Esophagus (tissue), 2 donors: Measurements from ENCODE around the gene GFM2. TPM values are rescaled to one million over a fixed set of nuclear protein-coding genes. Genes with fewer than 3 reads are reported as not detected.
"Not testable (repeated sequence)": the region's sequence is repeated elsewhere in the genome, so short reads cannot be mapped to it uniquely, and the experiment has no call there.

ENCODE experiments used
- H3K27ac ChIP-seq, 2 donors: one replicate each; pipeline ENCODE4 v1.5.1; 2013; ENCODE audit warnings: low read depth in 2 of 2, mild to moderate bottlenecking in 2 of 2, inconsistent platforms in 1 of 2, low read length in 1 of 2, moderate library complexity in 1 of 2
- H3K27me3 ChIP-seq, 2 donors: one replicate each; pipeline ENCODE4 v1.6.1; 2013; ENCODE audit warnings: low read length in 2 of 2, control low read depth in 1 of 2, mild to moderate bottlenecking in 1 of 2; ENCODE audit not compliant: insufficient read depth in 2 of 2, control insufficient read depth in 1 of 2
- H3K36me3 ChIP-seq, 2 donors: one replicate each; pipeline ENCODE4 v1.6.1; 2013; ENCODE audit warnings: low read length in 1 of 2; ENCODE audit not compliant: control insufficient read depth in 2 of 2, insufficient read depth in 2 of 2
- H3K4me1 ChIP-seq, 2 donors: one replicate each; pipeline ENCODE4 v1.6.1; 2013; ENCODE audit warnings: low read length in 1 of 2; ENCODE audit not compliant: control insufficient read depth in 2 of 2, insufficient read depth in 2 of 2
- H3K4me3 ChIP-seq, 2 donors: one replicate each; pipeline ENCODE4 v1.5.1; 2013; ENCODE audit warnings: low read length in 2 of 2, mild to moderate bottlenecking in 2 of 2, low read depth in 1 of 2, moderate library complexity in 1 of 2
- H3K9me3 ChIP-seq, 2 donors: one replicate each; pipeline ENCODE4 v1.6.1; 2013; ENCODE audit warnings: mild to moderate bottlenecking in 2 of 2, low read depth in 1 of 2, low read length in 1 of 2, moderate library complexity in 1 of 2; ENCODE audit not compliant: control insufficient read depth in 2 of 2, insufficient read depth in 1 of 2
- WGBS, 2 donors: extraction: QIAGEN DNeasy Blood & Tissue Kit; methylation state at CpG; one replicate each; pipeline ENCODE4 v1.1.7; 2013; 5-methylcytosine and 5-hydroxymethylcytosine counted together
- polyA plus RNA-seq, 2 donors: library from polyadenylated mRNA; stranded (reverse); fragments of 200-250 nt; gene quantifications; one replicate each; pipeline ENCODE4 v1.2.3, GENCODE V29; 2013
- donor health status: healthy with polysubstance abuse.
- donor health status: Bipolar disorder and iron deficiency.

Gene GFM2
- polyA plus RNA-seq, 2 donors = 10.2 to 21.5 TPM

DNA sequence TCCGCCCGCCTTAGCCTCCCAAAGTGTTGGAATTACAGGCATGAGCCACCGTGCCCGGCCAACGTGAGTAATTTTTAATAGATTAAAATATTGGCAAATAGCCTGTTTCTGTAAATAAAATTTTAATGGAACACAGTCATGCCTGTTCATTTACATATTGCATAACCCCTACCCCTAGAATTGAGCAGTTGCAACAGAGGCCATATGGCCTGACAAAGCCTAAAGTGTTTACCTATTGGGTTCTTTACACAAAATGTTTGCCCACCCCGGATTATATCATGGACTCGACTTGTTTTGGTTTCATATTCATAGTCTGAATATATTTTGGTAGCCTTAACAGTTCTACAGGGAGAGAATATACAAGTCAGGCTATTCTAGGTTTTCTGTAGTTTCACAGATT lies 5.4 kb upstream of the GFM2 start:
- Histone ChIP-seq H3K4me1 (no peaks in the 10 kb centered on the region), H3K36me3 (peaks cover 0 to 3% of the 10 kb centered on the region in 2 donors), H3K4me3 (no peak overlapping the region), H3K9me3 (no peaks in the 10 kb centered on the region), H3K27me3 (no peaks in the 10 kb centered on the region), H3K27ac (no peak overlapping the region)
- WGBS, 2 donors = 70 to 79% methylated on average over 7 of the region's 7 CpGs

DNA sequence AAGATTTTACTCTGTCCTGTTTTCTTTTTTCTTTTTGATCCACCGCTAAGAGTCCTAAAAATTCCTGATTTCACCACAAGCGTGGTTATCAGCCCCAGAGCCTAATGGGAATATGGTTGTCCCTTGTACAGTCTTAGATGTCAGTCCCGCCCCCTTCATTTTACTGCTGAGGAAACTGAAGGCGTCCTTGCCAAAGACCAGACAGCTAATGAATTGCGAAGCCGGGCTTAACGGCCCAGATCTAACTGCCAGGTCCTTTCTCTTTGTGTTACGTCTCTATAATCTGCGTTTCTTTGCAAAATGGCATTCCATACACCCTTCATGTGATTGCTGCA lies 629 bp upstream of the GFM2 start:
- H3K9me3 ChIP-seq = no peaks in the 10 kb centered on the region
- H3K27me3 ChIP-seq = no peaks in the 10 kb centered on the region
- H3K36me3 ChIP-seq = no peaks in the 10 kb centered on the region
- 0% methylated on average over 9 of the region's 9 CpGs for WGBS, 2 donors
- H3K4me1 ChIP-seq = peaks cover 0 to 4% of the 10 kb centered on the region in 2 donors
- H3K4me3 ChIP-seq = peak overlapping the region; percentile 88 to 100
- peak overlapping the region; percentile 77 to 92 for H3K27ac ChIP-seq

DNA sequence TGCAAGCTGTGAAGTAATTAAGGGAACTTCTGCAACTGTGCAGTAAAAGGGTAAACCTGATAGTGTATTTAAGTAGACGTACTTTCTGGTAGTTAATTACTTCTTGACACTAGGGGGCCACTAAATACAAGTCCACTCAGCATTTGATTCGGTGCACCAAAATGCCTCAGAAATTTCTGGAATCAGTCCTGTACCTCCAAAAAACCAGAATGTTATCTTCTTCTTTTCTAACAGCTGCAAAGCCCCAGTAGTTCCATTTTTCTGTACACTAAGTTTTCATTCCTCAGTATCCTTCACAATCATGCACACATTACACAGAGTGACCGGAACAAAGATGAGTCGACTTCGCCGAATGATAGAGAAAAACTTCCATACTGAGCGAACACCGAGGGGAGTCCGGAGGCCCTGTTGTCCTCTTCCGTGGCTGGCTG lies 484 bp downstream of the GFM2 start:
- peaks cover 0 to 4% of the 10 kb centered on the region in 2 donors for H3K4me1 ChIP-seq
- peak overlapping the region; percentile 77 to 92 for H3K27ac ChIP-seq
- WGBS, 2 donors = 0 to 1% methylated on average over 10 of the region's 10 CpGs
- H3K9me3 ChIP-seq = no peaks in the 10 kb centered on the region
- H3K4me3 ChIP-seq = peak overlapping the region; percentile 88 to 100
- no peaks in the 10 kb centered on the region for H3K36me3 ChIP-seq
- no peaks in the 10 kb centered on the region for H3K27me3 ChIP-seq

- Histone ChIP-seq H3K4me1 (peaks cover 0 to 4% of the 10 kb centered on the region in 2 donors), H3K9me3 (no peaks in the 10 kb centered on the region), H3K27ac (no peak overlapping the region), H3K4me3 (peak overlapping the region; percentile 39 to 100), H3K27me3 (no peaks in the 10 kb centered on the region), H3K36me3 (no peaks in the 10 kb centered on the region)
- 66 to 71% methylated on average over 27 of the region's 27 CpGs for WGBS, 2 donors
These were observed 988 bp downstream of the GFM2 start for GRCh38 chr5:74765929-74766328.

- no peak overlapping the region for H3K4me3 ChIP-seq
- H3K36me3 ChIP-seq = no peaks in the 10 kb centered on the region
- no peaks in the 10 kb centered on the region for H3K9me3 ChIP-seq
- peaks cover 0 to 4% of the 10 kb centered on the region in 2 donors for H3K4me1 ChIP-seq
- H3K27me3 ChIP-seq = no peaks in the 10 kb centered on the region
- H3K27ac ChIP-seq = no peak overlapping the region
- 53 to 64% methylated on average over 9 of the region's 9 CpGs for WGBS, 2 donors
These were observed 1.7 kb downstream of the GFM2 start for GRCh38 chr5:74765201-74765600.

- Histone ChIP-seq H3K4me3 (no peak overlapping the region), H3K27me3 (no peaks in the 10 kb centered on the region), H3K27ac (no peak overlapping the region), H3K4me1 (peaks cover 0 to 4% of the 10 kb centered on the region in 2 donors), H3K9me3 (no peaks in the 10 kb centered on the region), H3K36me3 (no peaks in the 10 kb centered on the region)
These were observed 3.4 kb downstream of the GFM2 start for GRCh38 chr5:74763504-74763903.

- Histone ChIP-seq H3K9me3 (no peaks in the 10 kb centered on the region), H3K4me3 (no peak overlapping the region), H3K4me1 (peaks cover 0 to 4% of the 10 kb centered on the region in 2 donors), H3K27ac (no peak overlapping the region), H3K36me3 (peaks cover 0 to 2% of the 10 kb centered on the region in 2 donors), H3K27me3 (no peaks in the 10 kb centered on the region)
- 82 to 86% methylated on average over 2 of the region's 2 CpGs for WGBS, 2 donors
These were observed 4.3 kb downstream of the GFM2 start for GRCh38 chr5:74762599-74762998.

DNA sequence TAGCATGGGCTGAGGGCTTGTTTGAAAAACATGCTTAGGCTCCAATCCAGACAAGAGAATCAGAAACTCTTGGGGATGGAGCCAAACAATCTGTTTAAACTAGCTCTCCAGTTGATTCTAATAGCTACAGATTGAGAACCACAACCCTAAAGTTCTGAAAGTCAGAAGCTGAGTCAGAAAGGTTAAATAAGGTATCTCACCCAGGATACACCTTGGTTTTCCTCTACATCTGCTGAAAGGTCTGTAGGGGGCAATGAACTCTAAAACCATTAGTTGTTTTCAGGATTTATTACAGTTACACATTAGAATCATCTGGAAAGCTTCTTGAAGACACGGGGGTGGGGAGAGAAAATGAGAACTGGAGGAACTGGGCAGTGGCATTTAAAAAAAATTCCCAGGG lies 5.7 kb downstream of the GFM2 start:
- no peaks in the 10 kb centered on the region for H3K9me3 ChIP-seq
- no peak overlapping the region for H3K4me3 ChIP-seq
- 72 to 87% methylated on average over 1 of the region's 1 CpG for WGBS, 2 donors
- H3K4me1 ChIP-seq = peaks cover 0 to 4% of the 10 kb centered on the region in 2 donors
- H3K27me3 ChIP-seq = no peaks in the 10 kb centered on the region
- peaks cover 2 to 5% of the 10 kb centered on the region in 2 donors for H3K36me3 ChIP-seq
- no peak overlapping the region for H3K27ac ChIP-seq

DNA sequence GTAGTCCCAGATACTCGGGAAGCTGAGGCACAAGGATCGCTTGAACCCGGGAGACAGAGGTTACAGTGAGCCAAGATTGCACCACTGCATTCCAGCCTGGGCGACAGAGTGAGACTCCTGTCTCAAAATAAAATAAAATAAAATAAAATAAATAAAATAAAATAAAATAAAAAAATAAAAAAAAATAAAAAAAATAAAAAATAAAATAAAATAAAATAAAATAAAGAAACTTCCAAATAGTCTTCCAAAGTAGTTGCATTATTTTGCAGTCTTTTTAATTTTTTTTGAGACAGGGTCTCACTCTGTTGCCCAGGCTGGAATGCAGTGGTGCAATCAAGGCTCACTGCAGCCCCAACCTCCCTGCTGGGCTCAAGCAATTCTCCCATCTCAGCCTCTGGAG lies 18.2 kb downstream of the GFM2 start:
- not testable (repeated sequence) for H3K27me3 ChIP-seq, H3K27ac ChIP-seq, H3K9me3 ChIP-seq, H3K4me3 ChIP-seq, H3K36me3 ChIP-seq, H3K4me1 ChIP-seq
- WGBS, 2 donors = 96 to 97% methylated on average over 4 of the region's 4 CpGs

- Histone ChIP-seq H3K4me1 (no peaks in the 10 kb centered on the region), H3K4me3 (no peak overlapping the region), H3K36me3 (peaks cover 0 to 3% of the 10 kb centered on the region in 2 donors), H3K27me3 (no peaks in the 10 kb centered on the region), H3K9me3 (no peaks in the 10 kb centered on the region), H3K27ac (no peak overlapping the region)
- 96 to 98% methylated on average over 4 of the region's 4 CpGs for WGBS, 2 donors
These were observed 28.5 kb downstream of the GFM2 start for GRCh38 chr5:74738406-74738805.
